Measurements from ENCODE around the gene LAMA3. TPM values are rescaled to one million over a fixed set of nuclear protein-coding genes. Genes with fewer than 3 reads are reported as not detected.

LAMA3 gene
- total RNA-seq, 1 donor from 2014 or later, result 8.4 TPM

- H3K27me3 ChIP-seq (ENCODE audit: control insufficient read depth in 3 of 3, insufficient read depth in 3 of 3, low read length in 3 of 3), result peaks cover 0 to 5% (median 5%) of the 10 kb centered on the region in 3 donors
- H3K4me1 ChIP-seq (ENCODE audit: control insufficient read depth in 3 of 3, insufficient read depth in 3 of 3, low read length in 3 of 3), result peaks cover 2 to 4% (median 3%) of the 10 kb centered on the region in 3 donors
- no peak overlapping the region for H3K27ac ChIP-seq (ENCODE audit: low read depth, low read length)
- H3K4me3 ChIP-seq (ENCODE audit: low read length in 3 of 3), result no peak overlapping the region
- H3K9me3 ChIP-seq (ENCODE audit: control insufficient read depth in 3 of 3, low read length in 3 of 3), result no peaks in the 10 kb centered on the region
- H3K36me3 ChIP-seq (ENCODE audit: control insufficient read depth in 3 of 3, insufficient read depth in 3 of 3, low read length in 3 of 3), result no peaks in the 10 kb centered on the region
- H3K9ac ChIP-seq (ENCODE audit: low read depth in 1 of 3, low read length in 3 of 3), result no peak overlapping the region
These were observed 20.0 kb upstream of the LAMA3 start for GRCh38 chr18:23669202-23669766.

- peaks cover 2 to 4% (median 3%) of the 10 kb centered on the region in 3 donors for H3K4me1 ChIP-seq (ENCODE audit: control insufficient read depth in 3 of 3, insufficient read depth in 3 of 3, low read length in 3 of 3)
- no peaks in the 10 kb centered on the region for H3K36me3 ChIP-seq (ENCODE audit: control insufficient read depth in 3 of 3, insufficient read depth in 3 of 3, low read length in 3 of 3)
- no peak overlapping the region for H3K9ac ChIP-seq (ENCODE audit: low read depth in 1 of 3, low read length in 3 of 3)
- peaks cover 0 to 5% (median 2%) of the 10 kb centered on the region in 3 donors for H3K27me3 ChIP-seq (ENCODE audit: control insufficient read depth in 3 of 3, insufficient read depth in 3 of 3, low read length in 3 of 3)
- H3K27ac ChIP-seq (ENCODE audit: low read depth, low read length), result no peak overlapping the region
- H3K9me3 ChIP-seq (ENCODE audit: control insufficient read depth in 3 of 3, low read length in 3 of 3), result no peaks in the 10 kb centered on the region
- no peak overlapping the region for H3K4me3 ChIP-seq (ENCODE audit: low read length in 3 of 3)
These were observed 19.3 kb upstream of the LAMA3 start for GRCh38 chr18:23669804-23670405.

GRCh38 chr18:23671564-23671963 lies 17.7 kb upstream of the LAMA3 start:
- H3K4me1 ChIP-seq (ENCODE audit: control insufficient read depth in 3 of 3, insufficient read depth in 3 of 3, low read length in 3 of 3), result peaks cover 2 to 4% (median 3%) of the 10 kb centered on the region in 3 donors
- no peak overlapping the region for H3K4me3 ChIP-seq (ENCODE audit: low read length in 3 of 3)
- peaks cover 0 to 4% (median 0%) of the 10 kb centered on the region in 3 donors for H3K27me3 ChIP-seq (ENCODE audit: control insufficient read depth in 3 of 3, insufficient read depth in 3 of 3, low read length in 3 of 3)
- no peaks in the 10 kb centered on the region for H3K36me3 ChIP-seq (ENCODE audit: control insufficient read depth in 3 of 3, insufficient read depth in 3 of 3, low read length in 3 of 3)
- no peak overlapping the region for H3K27ac ChIP-seq (ENCODE audit: low read depth, low read length)
- peaks cover 0 to 2% (median 0%) of the 10 kb centered on the region in 3 donors for H3K9me3 ChIP-seq (ENCODE audit: control insufficient read depth in 3 of 3, low read length in 3 of 3)
- H3K9ac ChIP-seq (ENCODE audit: low read depth in 1 of 3, low read length in 3 of 3), result no peak overlapping the region

- Histone ChIP-seq H3K27me3 (ENCODE audit: control insufficient read depth in 3 of 3, insufficient read depth in 3 of 3, low read length in 3 of 3) (no peaks in the 10 kb centered on the region), H3K9ac (ENCODE audit: low read depth in 1 of 3, low read length in 3 of 3) (no peak overlapping the region), H3K27ac (ENCODE audit: low read depth, low read length) (no peak overlapping the region)
These were observed 15.5 kb upstream of the LAMA3 start for GRCh38 chr18:23673725-23674124.

GRCh38 chr18:23675236-23675635 lies 14.0 kb upstream of the LAMA3 start:
- peaks cover 0 to 2% (median 0%) of the 10 kb centered on the region in 3 donors for H3K9me3 ChIP-seq (ENCODE audit: control insufficient read depth in 3 of 3, low read length in 3 of 3)
- H3K4me3 ChIP-seq (ENCODE audit: low read length in 3 of 3), result no peak overlapping the region
- no peak overlapping the region for H3K9ac ChIP-seq (ENCODE audit: low read depth in 1 of 3, low read length in 3 of 3)
- H3K36me3 ChIP-seq (ENCODE audit: control insufficient read depth in 3 of 3, insufficient read depth in 3 of 3, low read length in 3 of 3), result no peaks in the 10 kb centered on the region
- H3K4me1 ChIP-seq (ENCODE audit: control insufficient read depth in 3 of 3, insufficient read depth in 3 of 3, low read length in 3 of 3), result peaks cover 0 to 3% (median 2%) of the 10 kb centered on the region in 3 donors
- H3K27me3 ChIP-seq (ENCODE audit: control insufficient read depth in 3 of 3, insufficient read depth in 3 of 3, low read length in 3 of 3), result no peaks in the 10 kb centered on the region
- H3K27ac ChIP-seq (ENCODE audit: low read depth, low read length), result no peak overlapping the region

More at GRCh38 chr18:23673725-23674124, 15.5 kb upstream of the LAMA3 start:
- Histone ChIP-seq H3K36me3 (ENCODE audit: control insufficient read depth in 3 of 3, insufficient read depth in 3 of 3, low read length in 3 of 3) (no peaks in the 10 kb centered on the region), H3K9me3 (ENCODE audit: control insufficient read depth in 3 of 3, low read length in 3 of 3) (peaks cover 0 to 2% (median 0%) of the 10 kb centered on the region in 3 donors), H3K4me1 (ENCODE audit: control insufficient read depth in 3 of 3, insufficient read depth in 3 of 3, low read length in 3 of 3) (peaks cover 2 to 4% (median 3%) of the 10 kb centered on the region in 3 donors), H3K4me3 (ENCODE audit: low read length in 3 of 3) (no peak overlapping the region)

- peaks cover 0 to 3% (median 2%) of the 10 kb centered on the region in 3 donors for H3K4me1 ChIP-seq (ENCODE audit: control insufficient read depth in 3 of 3, insufficient read depth in 3 of 3, low read length in 3 of 3)
- H3K9ac ChIP-seq (ENCODE audit: low read depth in 1 of 3, low read length in 3 of 3), result no peak overlapping the region
- H3K36me3 ChIP-seq (ENCODE audit: control insufficient read depth in 3 of 3, insufficient read depth in 3 of 3, low read length in 3 of 3), result no peaks in the 10 kb centered on the region
- no peaks in the 10 kb centered on the region for H3K27me3 ChIP-seq (ENCODE audit: control insufficient read depth in 3 of 3, insufficient read depth in 3 of 3, low read length in 3 of 3)
- H3K27ac ChIP-seq (ENCODE audit: low read depth, low read length), result no peak overlapping the region
- no peak overlapping the region for H3K4me3 ChIP-seq (ENCODE audit: low read length in 3 of 3)
- peaks cover 0 to 2% (median 0%) of the 10 kb centered on the region in 3 donors for H3K9me3 ChIP-seq (ENCODE audit: control insufficient read depth in 3 of 3, low read length in 3 of 3)
These were observed 13.4 kb upstream of the LAMA3 start for GRCh38 chr18:23675896-23676295.

GRCh38 chr18:23682045-23682444 lies 7.2 kb upstream of the LAMA3 start:
- Histone ChIP-seq H3K27me3 (ENCODE audit: control insufficient read depth in 3 of 3, insufficient read depth in 3 of 3, low read length in 3 of 3) (peaks cover 0 to 2% (median 0%) of the 10 kb centered on the region in 3 donors), H3K9ac (ENCODE audit: low read depth in 1 of 3, low read length in 3 of 3) (no peak overlapping the region), H3K36me3 (ENCODE audit: control insufficient read depth in 3 of 3, insufficient read depth in 3 of 3, low read length in 3 of 3) (no peaks in the 10 kb centered on the region), H3K4me1 (ENCODE audit: control insufficient read depth in 3 of 3, insufficient read depth in 3 of 3, low read length in 3 of 3) (no peaks in the 10 kb centered on the region), H3K27ac (ENCODE audit: low read depth, low read length) (no peak overlapping the region), H3K4me3 (ENCODE audit: low read length in 3 of 3) (no peak overlapping the region), H3K9me3 (ENCODE audit: control insufficient read depth in 3 of 3, low read length in 3 of 3) (no peaks in the 10 kb centered on the region)

GRCh38 chr18:23682472-23682871 lies 6.8 kb upstream of the LAMA3 start:
- Histone ChIP-seq H3K4me1 (ENCODE audit: control insufficient read depth in 3 of 3, insufficient read depth in 3 of 3, low read length in 3 of 3) (no peaks in the 10 kb centered on the region), H3K9me3 (ENCODE audit: control insufficient read depth in 3 of 3, low read length in 3 of 3) (no peaks in the 10 kb centered on the region), H3K4me3 (ENCODE audit: low read length in 3 of 3) (no peak overlapping the region), H3K27me3 (ENCODE audit: control insufficient read depth in 3 of 3, insufficient read depth in 3 of 3, low read length in 3 of 3) (peaks cover 0 to 2% (median 1%) of the 10 kb centered on the region in 3 donors), H3K9ac (ENCODE audit: low read depth in 1 of 3, low read length in 3 of 3) (no peak overlapping the region), H3K36me3 (ENCODE audit: control insufficient read depth in 3 of 3, insufficient read depth in 3 of 3, low read length in 3 of 3) (no peaks in the 10 kb centered on the region), H3K27ac (ENCODE audit: low read depth, low read length) (no peak overlapping the region)

- Histone ChIP-seq H3K4me1 (ENCODE audit: control insufficient read depth in 3 of 3, insufficient read depth in 3 of 3, low read length in 3 of 3) (no peaks in the 10 kb centered on the region), H3K9ac (ENCODE audit: low read depth in 1 of 3, low read length in 3 of 3) (no peak overlapping the region), H3K4me3 (ENCODE audit: low read length in 3 of 3) (no peak overlapping the region), H3K9me3 (ENCODE audit: control insufficient read depth in 3 of 3, low read length in 3 of 3) (no peaks in the 10 kb centered on the region), H3K27me3 (ENCODE audit: control insufficient read depth in 3 of 3, insufficient read depth in 3 of 3, low read length in 3 of 3) (peaks cover 0 to 5% (median 2%) of the 10 kb centered on the region in 3 donors), H3K36me3 (ENCODE audit: control insufficient read depth in 3 of 3, insufficient read depth in 3 of 3, low read length in 3 of 3) (no peaks in the 10 kb centered on the region), H3K27ac (ENCODE audit: low read depth, low read length) (no peak overlapping the region)
These were observed 6.1 kb upstream of the LAMA3 start for GRCh38 chr18:23683155-23683554.

- H3K36me3 ChIP-seq (ENCODE audit: control insufficient read depth in 3 of 3, insufficient read depth in 3 of 3, low read length in 3 of 3), result no peaks in the 10 kb centered on the region
These were observed 5.6 kb upstream of the LAMA3 start for GRCh38 chr18:23683671-23684070.

More at GRCh38 chr18:23683671-23684070, 5.6 kb upstream of the LAMA3 start:
- H3K9me3 ChIP-seq (ENCODE audit: control insufficient read depth in 3 of 3, low read length in 3 of 3), result no peaks in the 10 kb centered on the region
- H3K4me3 ChIP-seq (ENCODE audit: low read length in 3 of 3), result no peak overlapping the region
- peaks cover 1 to 6% (median 5%) of the 10 kb centered on the region in 3 donors for H3K27me3 ChIP-seq (ENCODE audit: control insufficient read depth in 3 of 3, insufficient read depth in 3 of 3, low read length in 3 of 3)
- H3K9ac ChIP-seq (ENCODE audit: low read depth in 1 of 3, low read length in 3 of 3), result no peak overlapping the region
- H3K4me1 ChIP-seq (ENCODE audit: control insufficient read depth in 3 of 3, insufficient read depth in 3 of 3, low read length in 3 of 3), result peaks cover 0 to under 1% (median under 1%) of the 10 kb centered on the region in 3 donors
- no peak overlapping the region for H3K27ac ChIP-seq (ENCODE audit: low read depth, low read length)

All from skeletal muscle tissue (tissue), 4 donors.